ENCODE measurements around the gene PRSS50. TPM values are rescaled to one million over a fixed set of nuclear protein-coding genes. Genes with fewer than 3 reads are reported as not detected.

Gene PRSS50
- total and polyA plus RNA-seq, 7 donors: 0.03 to 1.1 (median 0.49) TPM; not detected in 3

- Histone ChIP-seq H3K36me3 (no peaks in the 10 kb centered on the region), H3K4me1 (peaks cover 0 to 70% (median 58%) of the 10 kb centered on the region in 4 donors), H3K4me3 (no peak overlapping the region), H3K9me3 (no peaks in the 10 kb centered on the region), H3K27me3 (peaks cover 0 to 8% (median 6%) of the 10 kb centered on the region in 3 donors), H3K27ac (peak overlapping the region; percentile 57 to 79 (median 64))
- TF ChIP-seq POLR2A (IDR thresholded peaks at IDR 0.05) (no peak), CTCF (IDR thresholded peaks at IDR 0.05) (no peak), POLR2AphosphoS5 (IDR thresholded peaks at IDR 0.05) (peak in 1 of 4 donors; percentile 69), EP300 (IDR thresholded peaks at IDR 0.05) (peak in 1 of 4 donors; percentile 54)
- intact Hi-C loops (cut with DNase I): no loop called here
- WGBS, 2 donors: 86 to 87% methylated on average over 4 of the region's 4 CpGs
- DNase-seq: no peak
Observed at GRCh38 chr3:46695962-46696894, 21.4 kb downstream of the PRSS50 start.

GRCh38 chr3:46695177-46695961 lies 22.3 kb downstream of the PRSS50 start:
- TF ChIP-seq POLR2AphosphoS5 (IDR thresholded peaks at IDR 0.05) (peak in 1 of 4 donors; percentile 44), EP300 (IDR thresholded peaks at IDR 0.05) (no peak), POLR2A (IDR thresholded peaks at IDR 0.05) (no peak)
- Histone ChIP-seq H3K36me3 (no peaks in the 10 kb centered on the region), H3K9me3 (no peaks in the 10 kb centered on the region), H3K27ac (peak overlapping the region; percentile 57 to 79 (median 64)), H3K4me3 (no peak overlapping the region), H3K4me1 (peaks cover 0 to 62% (median 50%) of the 10 kb centered on the region in 4 donors), H3K27me3 (peaks cover 0 to under 1% (median 0%) of the 10 kb centered on the region in 3 donors)
- 61 to 77% methylated on average over 11 of the region's 11 CpGs for WGBS, 2 donors
- intact Hi-C loops (cut with DNase I): no loop called here
- DNase-seq: peak; percentile 83

GRCh38 chr3:46694520-46694919 lies 23.1 kb downstream of the PRSS50 start:
- no peaks in the 10 kb centered on the region for H3K27me3 ChIP-seq
- H3K9me3 ChIP-seq: no peaks in the 10 kb centered on the region
- 96% methylated on average over 3 of the region's 3 CpGs for WGBS, 2 donors
- no peak overlapping the region for H3K4me3 ChIP-seq
- intact Hi-C loops (cut with DNase I): no loop called here
- peaks cover 0 to 53% (median 48%) of the 10 kb centered on the region in 4 donors for H3K4me1 ChIP-seq
- no peak for DNase-seq
- TF ChIP-seq POLR2A (IDR thresholded peaks at IDR 0.05) (no peak), CTCF (IDR thresholded peaks at IDR 0.05) (no peak), EP300 (IDR thresholded peaks at IDR 0.05) (no peak), POLR2AphosphoS5 (IDR thresholded peaks at IDR 0.05) (no peak)
- no peaks in the 10 kb centered on the region for H3K36me3 ChIP-seq
- H3K27ac ChIP-seq: peak overlapping the region; percentile 57 to 79 (median 64)

- Histone ChIP-seq H3K27me3 (no peaks in the 10 kb centered on the region), H3K27ac (peak overlapping the region; percentile 57 to 79 (median 65)), H3K36me3 (no peaks in the 10 kb centered on the region), H3K9me3 (no peaks in the 10 kb centered on the region), H3K4me3 (peak overlapping the region; percentile 41 to 71 (median 63)), H3K4me1 (peaks cover 0 to 51% (median 48%) of the 10 kb centered on the region in 4 donors)
- TF ChIP-seq CTCF (IDR thresholded peaks at IDR 0.05) (no peak), POLR2A (IDR thresholded peaks at IDR 0.05) (no peak), EP300 (IDR thresholded peaks at IDR 0.05) (no peak), POLR2AphosphoS5 (IDR thresholded peaks at IDR 0.05) (no peak)
- DNase-seq: no peak
- intact Hi-C loops (cut with DNase I): no loop called here
- WGBS, 2 donors: 20 to 23% methylated on average over 30 of the region's 30 CpGs
Observed at GRCh38 chr3:46693892-46694226, 23.8 kb downstream of the PRSS50 start.

All from sigmoid colon (tissue), 7 donors.